HCT116 (cell line): Measurements from ENCODE around the gene MED19. TPM values are rescaled to one million over a fixed set of nuclear protein-coding genes. Genes with fewer than 3 reads are reported as not detected.

ENCODE experiments used
- ATAC-seq: fragments of 200-7000 bp; cut with Tn5 transposase; 2 replicates; pipeline ENCODE4 v1.9.1; 2020; ENCODE audit warnings: mild to moderate bottlenecking, moderate library complexity
- BruUV-seq: library from RNA; stranded (reverse); fragments of 400-500 nt; replicated peaks from 2 replicates; lab custom pipeline; 2021; lab: Mats Ljungman, UMichigan
- CTCF ChIA-PET: fragments of 300-600 bp; sonication (Branson Sonifier 250); formaldehyde crosslinking; loops from one replicate; lab custom pipeline; 2021; ENCODE audit warnings: antibody characterized with exemption; lab: Charles Lee
- POLR2A ChIA-PET: fragments of 300-600, 350-600 bp; sonication (Branson Sonifier 250); formaldehyde crosslinking; loops from one replicate; lab custom pipeline; 2021; ENCODE audit warnings: antibody characterized with exemption; lab: Charles Lee
- RAD21 ChIA-PET, 2 experiments: fragments of 300-600 bp; sonication (Branson Sonifier 250); formaldehyde crosslinking; loops; one replicate each; lab custom pipeline; 2023; ENCODE audit warnings: low total read pairs in 2 of 2; ENCODE audit not compliant: uncharacterized antibody in 2 of 2, unreplicated experiment in 2 of 2, low non-redundant PET in 1 of 2; lab: Charles Lee
- DNase-seq: peaks from one replicate; pipeline ENCODE4 v3.0.0-alpha.2; 2010; ENCODE audit warnings: low read depth, low spot score
- H2AFZ ChIP-seq: fragments of 200-600 bp; shearing (Covaris generic), sonication (generic); 2 replicates; pipeline ENCODE4 v1.6.1; 2017; ENCODE audit warnings: low read depth, mixed run types, mixed read lengths, antibody characterized with exemption, low read length; ENCODE audit not compliant: poor library complexity, severe bottlenecking
- H3K27ac ChIP-seq: 2 replicates; pipeline ENCODE4 v1.5.1; 2012; ENCODE audit warnings: low read depth, low read length
- H3K27me3 ChIP-seq: fragments of 200-600 bp; sonication (generic); 2 replicates; pipeline ENCODE4 v1.6.1; 2016; ENCODE audit warnings: mixed run types, low read length, mixed read lengths; ENCODE audit not compliant: insufficient read depth
- H3K36me3 ChIP-seq, 2 experiments: fragments of 200-500 bp in 1 of 2; fragments of 200-600 bp in 1 of 2; sonication (Bioruptor generic) in 1 of 2; sonication (generic) in 1 of 2; 2 replicates each; pipeline versions ENCODE4 v1.5.1 to v1.6.1; 2014 to 2016; ENCODE audit warnings: low read length in 2 of 2, inconsistent platforms in 1 of 2, mixed read lengths in 1 of 2, mixed run types in 1 of 2; ENCODE audit not compliant: insufficient read depth in 2 of 2, control insufficient read depth in 1 of 2
- H3K4me1 ChIP-seq, 2 experiments: fragments of 200-600 bp in 1 of 2; sonication (generic) in 1 of 2; 2 replicates each; pipeline versions ENCODE4 v1.5.1 to v1.6.1; 2012 to 2017; ENCODE audit warnings: low read length in 2 of 2, inconsistent platforms in 1 of 2, mild to moderate bottlenecking in 1 of 2, mixed read lengths in 1 of 2, mixed run types in 1 of 2, moderate library complexity in 1 of 2; ENCODE audit not compliant: insufficient read depth in 2 of 2, control insufficient read depth in 1 of 2
- H3K4me2 ChIP-seq: fragments of 200-600 bp; sonication (generic); 2 replicates; pipeline ENCODE4 v1.6.1; 2017; ENCODE audit warnings: mixed run types, low read length, mixed read lengths
- H3K4me3 ChIP-seq, 2 experiments: fragments of 200-600 bp in 1 of 2; sonication (generic) in 1 of 2; replicated peaks in 1 of 2; 2 replicates each; pipeline ENCODE4 v1.5.1; 2011 to 2016; ENCODE audit warnings: low read length in 2 of 2, control low read depth in 1 of 2, low read depth in 1 of 2, mild to moderate bottlenecking in 1 of 2, mixed read lengths in 1 of 2, mixed run types in 1 of 2
- H3K79me2 ChIP-seq: fragments of 200-600 bp; sonication (generic); 2 replicates; pipeline ENCODE4 v1.6.1; 2017; ENCODE audit warnings: mild to moderate bottlenecking, mixed run types, low read length, moderate library complexity, mixed read lengths; ENCODE audit not compliant: insufficient read depth
- H3K9ac ChIP-seq: fragments of 200-600 bp; sonication (generic); 2 replicates; pipeline ENCODE4 v1.6.1; 2016; ENCODE audit warnings: low read length, mixed read lengths
- H3K9me2 ChIP-seq: fragments of 200-600 bp; sonication (generic), shearing (Covaris generic); 2 replicates; pipeline ENCODE4 v1.6.1; 2017; ENCODE audit warnings: mixed run types, mild to moderate bottlenecking, moderate library complexity; ENCODE audit not compliant: insufficient read depth
- H3K9me3 ChIP-seq, 2 experiments: fragments of 200-500 bp in 1 of 2; fragments of 200-600 bp in 1 of 2; sonication (Bioruptor generic) in 1 of 2; sonication (generic) in 1 of 2; 2 replicates each; pipeline ENCODE4 v1.6.1; 2014 to 2017; ENCODE audit warnings: low read length in 2 of 2, mixed read lengths in 2 of 2, inconsistent platforms in 1 of 2, low read depth in 1 of 2, mild to moderate bottlenecking in 1 of 2, mixed run types in 1 of 2, moderate library complexity in 1 of 2; ENCODE audit not compliant: control insufficient read depth in 1 of 2, insufficient read depth in 1 of 2
- H4K20me1 ChIP-seq: fragments of 200-600 bp; sonication (generic), shearing (Covaris generic); 2 replicates; pipeline ENCODE4 v1.6.1; 2017; ENCODE audit warnings: mixed run types, mild to moderate bottlenecking, moderate library complexity; ENCODE audit not compliant: insufficient read depth
- ATF3 ChIP-seq: IDR thresholded peaks from 2 replicates; pipeline ENCODE4 v1.6.1; 2012
- CBX3 ChIP-seq: IDR thresholded peaks from 2 replicates; pipeline ENCODE4 v1.6.1; 2012; ENCODE audit warnings: low read depth
- EGR1 ChIP-seq: IDR thresholded peaks from 2 replicates; pipeline ENCODE4 v1.6.1; 2012; ENCODE audit warnings: low read depth
- EZH2 ChIP-seq: fragments of 200-600 bp; sonication (generic); IDR thresholded peaks from 2 replicates; pipeline ENCODE4 v1.6.1; 2017; ENCODE audit warnings: antibody characterized with exemption, mixed run types
- JUND ChIP-seq: IDR thresholded peaks from 2 replicates; pipeline ENCODE4 v1.6.1; 2012
- POLR2A ChIP-seq: IDR thresholded peaks from 2 replicates; pipeline ENCODE4 v1.7.0; 2011; ENCODE audit warnings: borderline replicate concordance; ENCODE audit not compliant: insufficient read depth, insufficient read length; ENCODE audit errors: extremely low read depth
- POLR2AphosphoS5 ChIP-seq: IDR thresholded peaks from 2 replicates; pipeline ENCODE4 v1.6.1; 2011; ENCODE audit warnings: mild to moderate bottlenecking, low read depth, low read length, moderate library complexity
- RAD21 ChIP-seq: IDR thresholded peaks from 2 replicates; pipeline ENCODE4 v1.6.1; 2012; ENCODE audit warnings: low read depth, mild to moderate bottlenecking
- REST ChIP-seq: IDR thresholded peaks from 2 replicates; pipeline ENCODE4 v1.6.1; 2012; ENCODE audit warnings: low read depth
- SIN3A ChIP-seq: IDR thresholded peaks from 2 replicates; pipeline ENCODE4 v1.6.1; 2012; ENCODE audit warnings: low read depth
- SP1 ChIP-seq: IDR thresholded peaks from 2 replicates; pipeline ENCODE4 v1.6.1; 2012; ENCODE audit warnings: low read depth
- SRF ChIP-seq: IDR thresholded peaks from 2 replicates; pipeline ENCODE4 v1.6.1; 2012; ENCODE audit warnings: low read depth
- TCF7L2 ChIP-seq: IDR thresholded peaks from 2 replicates; pipeline ENCODE4 v1.7.0; 2011; ENCODE audit warnings: borderline replicate concordance, inconsistent platforms; ENCODE audit not compliant: insufficient read depth, insufficient read length; ENCODE audit errors: extremely low read depth
- YY1 ChIP-seq: IDR thresholded peaks from 2 replicates; pipeline ENCODE4 v1.6.1; 2011; ENCODE audit warnings: low read length, low read depth, moderate library complexity, mild to moderate bottlenecking; ENCODE audit not compliant: insufficient replicate concordance; ENCODE audit errors: extremely low read depth
- ZFX ChIP-seq: fragments of 450-650 bp; IDR thresholded peaks from 2 replicates; pipeline ENCODE4 v1.6.1; 2017
- intact Hi-C: fragments of 100-400 bp; cut with micrococcal nuclease; formaldehyde crosslinking; loops from 2 replicates; pipeline ENCODE4 v1.10.0; 2022
- total RNA-seq: library from RNA; stranded (reverse); gene quantifications from one replicate; pipeline ENCODE4 v1.2.1, GENCODE V29; 2021; ENCODE audit not compliant: unreplicated experiment

Gene MED19
- total RNA-seq, 1 experiment from 2014 or later, result 18.0 TPM

DNA sequence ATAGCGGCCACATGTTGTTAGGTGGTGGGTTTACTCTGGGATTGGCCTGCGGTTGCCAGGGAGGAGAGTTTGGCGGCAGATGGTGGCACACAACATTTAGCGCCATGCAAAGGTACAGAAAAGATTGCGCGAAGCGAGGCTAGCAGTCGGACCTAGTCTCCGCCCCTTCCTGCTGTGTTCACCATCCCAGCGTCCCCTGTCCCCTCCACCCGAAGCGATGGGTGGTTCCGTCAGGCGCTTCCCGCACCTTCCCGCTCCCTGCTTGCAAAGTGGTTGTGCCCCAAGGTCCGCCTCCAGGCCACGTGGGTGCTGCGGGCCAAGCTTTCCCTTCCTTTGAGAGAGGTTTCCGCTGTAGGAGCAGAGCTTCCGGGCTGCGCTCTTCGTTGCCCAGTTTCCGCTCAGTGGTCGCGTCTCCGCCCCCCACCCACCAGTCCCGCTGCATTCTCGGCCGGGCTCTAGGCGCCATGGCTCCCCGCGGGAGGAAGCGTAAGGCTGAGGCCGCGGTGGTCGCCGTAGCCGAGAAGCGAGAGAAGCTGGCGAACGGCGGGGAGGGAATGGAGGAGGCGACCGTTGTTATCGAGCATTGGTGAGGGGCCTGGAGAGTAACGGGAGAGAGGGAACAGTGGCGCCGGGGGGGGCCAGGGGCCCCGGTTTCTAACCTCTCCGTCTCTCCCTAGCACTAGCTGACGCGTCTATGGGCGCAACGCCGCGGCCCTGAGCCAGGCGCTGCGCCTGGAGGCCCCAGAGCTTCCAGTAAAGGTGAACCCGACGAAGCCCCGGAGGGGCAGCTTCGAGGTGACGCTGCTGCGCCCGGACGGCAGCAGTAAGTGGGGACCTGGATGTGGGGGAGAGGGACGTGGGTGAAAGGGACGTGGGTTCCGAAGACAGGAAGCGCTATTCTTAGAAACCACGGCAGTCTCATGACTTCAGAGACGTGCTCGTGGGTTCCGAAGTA is 29.4 kb upstream of the MED19 start, which contains the start of gene SELENOH (continued):
- TF ChIP-seq SRF (peak; percentile 83), EZH2 (no peak), ZFX (peak; percentile 37; the same call in 1 of the 2 replicates), SP1 (peak; percentile 95), POLR2AphosphoS5 (peak; percentile 98), EGR1 (peak; percentile 63; the same call in 1 of the 2 replicates)

DNA sequence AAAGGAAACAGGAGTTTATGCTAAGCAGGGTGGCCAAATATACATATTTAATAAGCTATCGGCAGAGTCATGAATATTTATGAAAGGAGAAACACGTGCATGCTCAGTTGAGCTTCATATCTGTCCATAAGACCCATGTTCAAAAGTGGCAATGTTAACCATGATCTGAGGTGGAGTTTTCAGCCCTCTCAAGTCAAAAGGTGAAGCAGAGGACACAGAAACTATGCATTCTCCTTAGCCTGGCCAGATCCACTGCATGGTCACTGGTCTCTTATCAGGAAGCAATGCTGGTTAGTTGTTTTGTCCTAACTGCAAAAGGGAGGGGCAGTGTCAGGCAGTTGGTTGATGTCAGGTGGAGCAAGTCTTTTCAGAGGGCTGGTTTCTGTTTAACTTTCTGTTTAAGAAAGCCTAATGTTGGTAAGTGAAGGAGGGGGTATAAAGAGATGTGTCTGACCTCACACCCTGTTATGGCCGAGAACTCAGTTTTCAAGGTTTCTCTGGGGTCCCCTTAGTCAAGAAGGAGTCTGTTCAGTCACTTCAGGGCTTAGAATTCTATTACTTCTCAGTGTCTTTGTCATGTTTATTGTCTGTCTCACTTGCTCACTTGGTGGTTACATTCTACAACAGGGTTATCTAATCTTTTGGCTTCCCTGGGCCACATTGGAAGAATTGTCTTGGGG is 23.7 kb upstream of the MED19 start:
- DNase-seq, result no peak
- Histone ChIP-seq H3K36me3 (peaks cover 5 to 30% of the 10 kb centered on the region in 2 experiments), H3K4me3 (no peak overlapping the region), H3K27me3 (no peaks in the 10 kb centered on the region), H3K27ac (no peak overlapping the region), H3K79me2 (peaks cover 80% of the 10 kb centered on the region), H3K9ac (no peak overlapping the region), H2AFZ (no peak overlapping the region), H3K4me2 (no peak overlapping the region), H3K4me1 (peaks cover 23 to 42% of the 10 kb centered on the region in 2 experiments), H3K9me3 (no peaks in the 10 kb centered on the region), H4K20me1 (no peaks in the 10 kb centered on the region; the same call in 1 of the 2 replicates), H3K9me2 (no peaks in the 10 kb centered on the region)
- TF ChIP-seq CBX3, result no peak
- no peak for TF ChIP-seq YY1
- no peak for TF ChIP-seq SRF
- TF ChIP-seq SIN3A, result no peak
- TF ChIP-seq REST, result no peak
- no peak for TF ChIP-seq JUND
- no peak for TF ChIP-seq EGR1
- no peak for TF ChIP-seq POLR2A
- TF ChIP-seq ATF3, result no peak
- TF ChIP-seq TCF7L2, result no peak
- no peak for TF ChIP-seq RAD21
- TF ChIP-seq POLR2AphosphoS5, result no peak
- no peak for TF ChIP-seq EZH2
- TF ChIP-seq ZFX, result no peak
- no peak for ATAC-seq
- intact Hi-C loops, result no loop called here
- ChIA-PET CTCF (no interaction called here), RAD21 (interaction anchor here in 1 of 2 experiments (0.5 kb wide), 1 partner anchor 33 kb away, joined by 5 read pairs; no protein-coding TSS in a partner anchor), POLR2A (no interaction called here)
- no TSS peak for BruUV-seq
